ENCODE data around the gene ABHD16A.

The ABHD16A gene

DNA sequence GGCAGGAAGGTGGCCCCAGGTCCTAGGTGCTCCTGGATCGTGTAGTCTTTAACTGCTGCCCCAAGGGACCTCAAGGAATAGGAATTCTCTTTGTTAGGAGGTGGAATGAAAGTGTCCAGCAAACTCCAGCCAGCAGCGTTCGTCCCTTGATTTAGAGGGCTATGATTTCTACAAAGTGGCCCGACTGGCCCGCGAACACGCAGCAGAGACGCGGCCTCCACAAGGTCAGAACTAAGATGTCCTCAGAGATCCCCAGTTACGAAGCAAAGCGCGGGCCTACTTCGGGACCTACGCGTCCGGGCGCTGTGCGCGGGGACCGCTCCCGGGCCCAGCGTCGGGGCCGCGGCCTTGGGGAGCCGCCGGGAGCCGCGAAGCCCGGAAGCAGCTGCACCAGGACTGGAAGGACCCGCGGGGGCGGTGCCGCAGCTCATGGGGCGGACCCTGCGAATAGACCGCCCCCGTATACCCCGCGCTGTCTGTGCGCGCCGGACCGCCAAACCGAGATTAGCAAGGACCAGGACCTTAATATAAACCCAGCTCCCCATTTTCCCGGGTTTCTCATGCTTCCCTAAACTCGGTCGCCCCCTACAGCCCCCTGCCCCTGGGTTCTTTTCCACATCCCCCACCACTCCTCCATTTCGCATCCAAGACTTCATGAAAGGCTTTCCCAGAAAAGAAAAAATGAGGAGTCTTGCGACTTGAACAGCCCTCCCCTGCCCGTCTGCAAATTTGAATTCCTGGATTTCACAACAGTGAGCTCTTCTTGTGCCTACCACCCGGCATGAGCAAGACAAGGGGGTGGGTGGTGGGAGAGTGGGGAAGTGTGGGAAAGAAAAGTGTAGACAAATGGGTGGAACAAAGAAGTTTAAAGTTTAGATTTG lies 42.5 kb downstream of the ABHD16A start, which contains the start of gene C6orf47:
Gene C6orf47, minus strand, starts transcription at position 398 of the 881 bp plus-strand sequence. CDS start 831 bp downstream, outside the sequence.
- DNase-seq, result peak; percentile 92

DNA sequence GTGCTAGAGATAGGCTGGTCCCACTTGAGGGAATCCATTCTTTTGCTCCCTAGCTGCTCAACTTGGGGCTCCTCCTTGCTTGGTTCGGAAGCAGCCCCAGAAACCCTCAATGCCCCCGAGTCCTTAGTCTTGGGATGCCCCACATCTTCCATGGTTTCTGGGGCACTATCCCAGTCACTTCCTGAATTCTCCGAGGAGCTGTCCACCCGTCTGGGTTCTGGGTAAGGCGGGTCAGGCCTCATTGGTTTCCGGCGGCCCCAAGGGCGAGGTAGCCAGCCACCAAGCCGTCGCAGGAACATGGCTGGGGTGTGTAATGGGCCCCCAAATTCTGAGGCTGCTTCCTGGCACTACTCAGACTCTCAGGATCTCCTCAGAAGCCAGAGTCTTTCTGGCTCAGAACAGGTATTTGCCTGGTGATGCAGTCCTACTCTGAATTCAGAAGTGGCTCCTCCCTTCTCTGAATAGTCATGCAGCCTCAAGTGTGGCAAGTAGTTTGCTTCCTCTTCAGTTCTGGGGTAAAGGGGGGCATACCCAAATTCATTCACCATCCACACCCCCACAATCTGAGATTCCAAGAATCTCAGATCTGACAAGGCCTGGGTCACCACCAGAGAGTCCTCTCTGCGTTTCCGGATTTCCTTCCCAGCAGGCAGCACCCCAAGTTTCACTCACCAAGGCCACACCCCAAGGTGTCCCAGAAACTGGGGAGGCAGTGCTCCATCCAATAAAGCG lies 43.3 kb downstream of the ABHD16A start:
- no peak for DNase-seq

DNA sequence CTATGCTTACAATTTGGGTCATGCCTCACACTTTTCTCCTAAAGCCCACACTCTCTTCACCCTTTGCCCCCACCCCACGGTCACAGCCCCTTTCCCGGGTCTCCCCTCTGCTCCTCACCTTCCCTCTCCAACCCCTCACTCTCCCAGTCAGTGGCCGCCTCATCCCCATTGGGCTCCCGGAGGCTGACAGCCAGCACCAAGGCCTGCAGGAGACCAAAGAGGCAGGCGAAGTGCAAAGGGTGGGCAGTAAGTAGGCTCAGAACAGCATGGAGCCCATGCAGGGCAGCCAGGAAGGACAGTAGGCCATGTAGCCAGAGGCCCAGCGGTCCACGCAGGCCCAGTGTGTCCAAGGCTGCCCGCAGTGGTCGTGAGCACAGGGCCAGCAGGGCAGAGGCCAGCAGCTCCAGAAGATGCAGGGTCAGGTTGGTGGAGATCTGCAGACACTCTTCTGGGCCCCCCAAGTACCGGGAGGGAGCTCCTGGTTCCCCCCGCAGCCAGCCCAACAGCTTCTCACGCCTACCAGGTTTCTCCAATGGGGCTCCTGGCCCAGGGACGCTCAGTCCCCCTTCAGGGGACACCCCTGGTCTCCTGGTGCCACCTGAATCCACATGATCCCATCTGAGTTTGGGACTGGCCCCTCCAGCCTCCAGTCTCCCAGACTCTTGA lies 44.0 kb downstream of the ABHD16A start:
- no peak for DNase-seq

DNA sequence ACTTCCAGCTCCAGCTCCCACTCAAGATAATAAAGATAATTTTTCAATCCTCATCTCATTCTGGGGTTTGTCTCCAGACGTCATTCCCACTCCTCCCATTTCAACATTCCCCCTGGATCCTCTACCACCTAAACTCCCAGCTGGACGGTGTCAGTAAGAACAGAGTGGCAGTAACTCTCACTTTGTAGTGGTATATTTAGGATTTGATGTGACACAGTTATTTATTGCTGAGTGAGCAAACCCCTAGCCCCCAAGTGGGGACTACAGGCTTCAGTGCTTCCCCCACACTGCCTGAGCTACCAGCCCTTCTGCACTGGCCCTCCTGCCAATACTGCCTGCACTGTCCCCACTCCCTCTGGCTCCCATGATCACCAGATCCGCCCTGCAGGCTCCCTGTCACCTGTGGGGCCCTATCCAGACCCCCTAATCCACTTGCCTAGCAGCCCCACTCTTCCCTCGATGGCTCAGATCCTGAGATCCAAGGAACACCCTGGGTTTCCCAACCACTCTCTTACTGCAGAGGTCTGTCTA lies 44.9 kb downstream of the ABHD16A start:
- no peak for DNase-seq

DNA sequence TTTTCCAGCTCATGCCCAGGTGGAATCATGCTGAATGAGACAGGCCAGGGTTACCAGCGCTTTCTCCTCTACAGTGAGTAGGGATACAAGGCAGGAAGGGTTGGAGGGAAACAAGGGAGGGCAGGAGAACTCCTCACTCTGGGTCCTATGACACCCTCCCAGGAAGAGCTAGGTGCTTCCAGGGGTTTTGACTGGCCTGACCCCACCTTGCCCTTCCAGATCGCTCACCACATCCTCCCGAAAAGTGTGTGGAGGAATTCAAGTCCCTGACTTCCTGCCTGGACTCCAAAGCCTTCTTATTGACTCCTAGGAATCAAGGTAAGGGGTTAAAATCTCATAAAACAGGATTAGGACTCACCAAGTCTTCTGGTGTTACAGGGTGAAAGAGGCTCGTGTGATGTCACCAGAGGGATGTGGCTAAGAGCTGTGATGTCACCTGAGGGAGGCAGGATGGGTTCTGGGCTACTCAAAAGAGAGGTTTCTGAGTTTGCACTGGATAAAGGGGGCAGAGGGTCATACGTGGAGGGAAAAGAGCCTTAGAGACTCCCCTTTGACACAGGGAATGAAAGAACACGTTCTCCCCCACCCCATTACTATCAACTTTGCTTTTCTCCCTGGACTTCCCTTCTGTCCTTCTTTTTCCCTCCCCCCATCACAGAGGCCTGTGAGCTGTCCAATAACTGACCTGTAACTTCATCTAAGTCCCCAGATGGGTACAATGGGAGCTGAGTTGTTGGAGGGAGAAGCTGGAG lies 45.5 kb downstream of the ABHD16A start:
- no peak for DNase-seq

DNA sequence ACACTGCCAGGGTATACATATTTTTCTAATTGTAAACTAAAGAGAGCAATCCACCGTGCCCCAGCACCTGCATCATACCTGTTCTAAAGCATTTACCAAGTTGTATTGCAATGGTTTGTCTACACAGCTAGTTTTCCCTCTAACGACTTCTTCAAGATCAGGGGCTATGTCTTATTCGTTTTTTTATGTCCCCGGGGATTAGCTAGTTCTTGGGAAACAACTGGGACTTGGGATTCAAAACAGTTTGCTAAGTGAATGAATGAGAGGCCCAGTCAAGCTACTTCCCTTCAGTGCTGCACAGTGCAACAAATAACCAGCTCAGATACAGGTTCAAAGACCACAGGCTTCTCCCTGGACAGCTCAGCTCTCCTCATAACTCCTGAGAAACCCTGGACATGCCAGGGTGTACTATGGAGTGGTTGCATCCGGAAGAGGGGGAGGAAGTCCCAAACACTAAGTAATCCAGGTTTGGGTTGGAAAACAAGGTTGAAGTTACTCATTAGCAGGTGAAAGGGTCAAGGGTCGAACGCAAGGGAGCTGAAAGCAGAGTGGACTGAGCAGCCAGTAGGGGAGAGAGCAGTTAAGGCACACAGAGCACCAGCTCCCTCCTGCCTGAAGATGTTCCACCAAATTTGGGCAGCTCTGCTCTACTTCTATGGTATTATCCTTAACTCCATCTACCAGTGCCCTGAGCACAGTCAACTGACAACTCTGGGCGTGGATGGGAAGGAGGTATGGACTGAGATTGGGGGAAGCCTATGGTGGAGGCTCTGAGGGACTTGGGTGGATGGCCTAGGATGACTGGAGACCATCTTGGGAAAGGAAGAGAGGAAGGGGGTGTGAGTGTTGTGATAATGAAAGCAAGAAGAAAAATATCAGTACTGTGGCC lies 47.5 kb downstream of the ABHD16A start, which contains the start of gene APOM:
Gene APOM, plus strand, starts transcription at position 546 of the 889 bp plus-strand sequence. Its CDS starts 73 bp downstream, at position 619.
- no peak for DNase-seq

DNA sequence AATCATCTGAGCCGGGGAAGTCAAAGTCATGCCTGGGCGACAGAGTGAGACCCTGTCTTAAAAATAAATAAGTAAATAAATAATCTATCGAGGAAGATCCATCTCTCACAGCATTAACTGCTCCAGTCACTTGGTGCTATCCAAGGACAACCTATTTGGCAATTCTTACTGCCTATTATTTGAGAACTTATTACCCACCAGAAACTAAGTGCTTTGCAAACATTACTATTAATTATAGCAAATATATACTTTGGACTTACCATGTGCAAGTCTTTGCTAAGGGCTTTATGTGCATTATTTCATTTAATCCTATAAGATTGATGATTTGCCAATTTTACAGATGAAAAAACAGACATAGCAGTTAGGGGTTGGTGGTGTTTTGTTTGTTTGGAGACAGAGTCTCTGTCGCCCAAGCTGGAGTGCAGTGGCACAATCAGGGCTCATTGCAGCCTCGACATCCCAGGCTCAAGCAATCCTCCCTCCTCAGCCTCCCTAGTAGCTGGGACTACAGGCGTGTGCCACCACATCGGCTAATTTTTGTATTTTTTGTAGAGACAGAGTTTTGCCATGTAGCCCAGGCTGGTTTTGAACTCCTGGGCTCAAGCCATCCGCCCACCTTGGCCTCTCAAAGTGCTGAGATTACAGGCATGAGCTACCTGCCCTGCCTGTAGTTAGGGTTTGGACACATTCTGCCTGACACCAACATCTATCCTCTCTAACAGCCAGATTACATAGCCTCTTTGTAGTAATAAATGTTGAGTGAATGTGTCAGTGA lies 48.4 kb downstream of the ABHD16A start:
- no peak for DNase-seq

DNA sequence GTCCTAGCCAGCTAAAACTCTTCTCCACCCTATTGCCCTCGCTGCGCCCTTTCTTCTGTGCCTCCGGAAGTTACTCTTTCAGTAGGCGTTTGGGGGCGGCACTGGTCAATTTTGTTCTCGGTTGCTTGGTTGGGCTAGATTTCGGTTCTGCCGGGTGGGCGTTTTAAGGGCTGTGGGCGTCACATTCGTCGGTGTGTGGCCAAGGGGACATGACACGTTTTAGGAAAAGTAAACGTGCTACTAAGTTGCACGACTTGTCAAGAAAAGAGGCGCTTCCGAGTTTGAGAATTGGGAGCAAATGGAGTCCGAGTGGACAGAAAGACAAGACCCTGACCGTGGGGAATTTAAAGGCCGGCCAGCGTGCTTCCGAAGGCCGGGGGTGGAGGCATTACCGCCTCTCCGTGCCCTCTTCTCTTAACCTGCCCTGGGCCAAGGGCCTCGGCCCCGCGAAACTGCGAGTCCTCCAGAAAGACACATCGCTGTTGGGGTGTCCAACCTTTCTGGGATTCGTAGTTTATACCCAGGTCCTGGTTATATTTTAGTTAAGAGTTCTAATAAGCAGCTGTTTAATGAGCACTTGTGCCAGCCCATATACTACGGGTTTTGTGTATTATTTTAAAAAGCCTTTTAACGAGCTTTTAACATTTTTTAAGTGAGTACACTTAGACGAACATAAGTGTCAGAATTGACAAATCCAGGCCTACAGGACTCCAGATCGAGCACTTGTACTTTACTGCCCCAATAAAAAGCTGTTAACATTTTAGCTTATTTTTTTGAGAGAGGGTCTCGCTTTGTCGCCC lies 50.0 kb downstream of the ABHD16A start:
- DNase-seq, result peak; percentile 95

DNA sequence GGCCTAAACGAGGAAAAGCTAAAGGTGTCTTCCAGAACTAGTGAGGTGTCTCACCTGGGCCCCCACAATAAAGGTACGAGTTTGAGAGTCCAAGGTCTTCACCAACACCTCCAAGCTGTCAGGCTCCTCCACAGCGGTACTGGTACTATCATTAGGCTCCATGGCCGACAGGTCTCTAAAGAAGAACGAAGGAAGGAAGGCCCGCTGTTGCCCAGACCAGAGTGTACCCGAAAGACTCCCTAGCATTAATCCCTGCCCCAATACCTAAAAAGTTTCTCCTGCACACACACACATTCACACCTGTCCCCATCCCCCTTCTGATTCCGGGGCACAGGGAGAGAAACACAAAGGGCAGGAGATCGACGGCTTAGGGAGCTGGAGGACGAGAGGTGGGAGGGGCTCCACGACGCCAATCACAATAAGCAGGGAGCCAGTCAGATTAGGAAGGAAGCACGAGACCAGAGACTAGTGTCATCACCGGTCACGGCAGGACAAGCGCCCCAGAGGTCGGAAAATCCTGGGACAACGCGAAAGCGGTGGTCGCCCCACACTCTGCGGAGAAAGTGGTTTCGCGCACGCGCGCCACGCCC lies 51.4 kb downstream of the ABHD16A start:
- DNase-seq, result no peak

DNA sequence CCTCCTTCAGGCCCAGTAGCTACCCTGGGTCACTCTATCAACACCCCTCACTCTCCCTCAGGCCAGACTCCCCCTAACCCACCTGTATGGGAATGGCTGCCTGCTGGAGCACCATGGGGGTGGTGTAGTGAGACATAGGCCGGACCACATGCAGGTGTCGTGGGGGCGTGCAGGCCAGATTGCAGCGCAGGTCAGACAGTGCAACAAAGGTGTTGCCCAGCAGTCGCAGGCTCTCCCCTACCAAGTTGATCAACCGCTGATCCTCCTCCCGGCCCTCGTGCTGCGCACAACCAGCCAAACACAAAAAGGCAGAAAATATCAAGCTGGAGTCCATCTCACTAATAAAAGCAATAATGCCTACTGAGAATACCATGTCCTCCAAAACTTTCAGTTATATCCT lies 57.8 kb downstream of the ABHD16A start:
- DNase-seq, result no peak

DNA sequence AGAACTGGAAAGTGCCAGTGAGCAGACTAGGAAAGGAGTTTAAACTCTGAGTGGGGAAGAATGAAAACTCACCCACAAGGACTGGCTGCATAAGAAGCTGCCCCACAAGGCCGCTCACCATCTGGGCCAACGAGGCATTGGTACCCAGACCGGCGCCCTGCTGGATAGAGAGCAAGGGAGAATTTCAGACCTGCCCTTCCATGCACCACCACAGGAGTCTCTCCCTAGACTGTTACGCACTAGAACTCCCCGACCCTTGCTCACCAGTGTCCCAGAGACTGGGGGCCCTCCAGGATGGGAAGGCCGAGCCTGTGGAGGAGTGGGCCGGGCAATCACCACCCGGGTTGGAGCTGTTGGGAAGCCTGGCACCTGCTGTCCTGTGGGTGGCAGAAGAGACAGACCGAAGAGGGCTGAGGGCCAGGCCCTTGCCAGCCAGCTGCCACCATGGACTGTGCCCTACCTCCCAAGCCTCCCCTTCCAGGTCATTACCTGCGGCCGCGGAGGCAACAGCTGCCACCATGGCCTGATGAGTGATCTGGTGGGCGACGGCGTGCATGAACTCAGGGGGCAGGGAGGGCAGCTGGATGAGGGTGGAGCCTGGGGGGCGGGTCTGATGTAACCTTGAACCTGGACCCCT lies 59.2 kb downstream of the ABHD16A start:
- no peak for DNase-seq

DNA sequence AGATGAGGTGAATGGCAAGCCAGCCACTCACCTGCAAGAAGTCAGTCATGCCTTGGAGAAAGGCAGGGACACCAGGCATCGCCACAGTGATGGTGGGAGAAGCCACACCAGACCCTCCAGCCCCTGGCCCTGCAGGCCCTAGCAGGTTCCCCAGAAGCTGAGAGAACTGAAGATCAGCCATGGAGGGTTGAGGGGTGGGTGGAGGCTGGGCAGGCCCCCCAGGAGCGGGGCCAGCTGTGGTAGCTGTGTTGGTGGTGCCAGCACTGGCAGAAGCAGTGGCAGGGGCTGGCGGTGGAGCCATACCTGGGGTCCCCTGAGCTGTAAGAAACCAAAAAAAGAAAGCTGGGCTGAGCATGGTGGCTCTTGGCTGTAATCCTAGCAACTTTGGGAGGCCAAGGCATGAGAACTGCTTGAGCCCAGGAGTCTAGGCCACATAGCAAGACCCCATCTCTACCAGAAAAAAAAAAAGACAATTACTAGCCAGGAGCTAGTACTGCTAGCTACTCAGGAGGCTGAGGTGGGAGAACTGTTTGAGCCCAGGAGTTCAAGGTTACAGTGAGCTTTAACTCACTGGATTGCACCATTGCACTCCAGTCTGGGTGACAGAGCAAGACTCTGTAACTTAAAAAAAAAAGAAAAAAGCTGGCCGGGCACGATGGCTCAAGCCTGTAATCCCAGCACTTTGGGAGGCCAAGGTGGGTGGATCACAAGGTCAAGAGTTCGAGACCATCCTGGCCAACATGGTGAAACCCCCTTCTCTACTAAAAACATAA lies 60.1 kb downstream of the ABHD16A start:
- DNase-seq, result no peak

DNA sequence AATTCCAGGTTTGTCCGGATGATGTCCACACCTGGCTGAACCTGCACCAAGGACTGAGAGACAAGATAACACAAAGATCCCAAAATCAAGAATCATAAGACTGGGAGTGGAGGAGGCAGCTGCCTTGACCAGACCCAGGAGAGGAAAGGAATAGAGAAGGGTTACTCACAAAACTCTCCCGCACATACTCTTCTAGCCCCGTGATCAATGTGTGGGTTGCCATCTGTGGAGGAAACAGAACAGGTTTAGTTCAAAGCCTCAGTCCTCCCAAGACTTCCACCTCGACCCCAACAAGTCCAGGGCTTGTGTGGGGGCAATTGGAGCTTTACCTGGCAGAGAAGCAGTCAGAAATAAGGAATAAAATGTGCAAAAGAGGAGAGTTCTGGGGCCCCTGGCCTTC lies 61.8 kb downstream of the ABHD16A start:
- no peak for DNase-seq

DNA sequence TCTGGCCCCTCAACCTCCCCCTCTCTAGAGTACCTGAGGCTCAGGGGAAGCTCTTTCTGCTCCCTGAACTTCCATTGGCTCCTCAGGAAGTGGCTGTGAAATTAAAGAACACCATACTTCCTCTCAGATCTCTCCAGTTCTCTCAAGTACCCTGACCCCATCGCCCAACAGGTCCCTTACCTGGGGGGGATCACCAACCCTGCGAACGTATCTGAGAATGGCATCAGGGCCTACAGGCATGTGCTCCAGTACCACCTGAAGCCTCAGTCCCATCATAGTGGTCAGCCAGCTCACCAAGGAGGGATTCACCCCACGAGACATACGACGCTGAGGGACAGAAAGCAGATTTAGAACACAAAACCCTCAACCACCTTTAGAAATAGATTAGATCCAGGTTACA lies 62.5 kb downstream of the ABHD16A start:
- no peak for DNase-seq

DNA sequence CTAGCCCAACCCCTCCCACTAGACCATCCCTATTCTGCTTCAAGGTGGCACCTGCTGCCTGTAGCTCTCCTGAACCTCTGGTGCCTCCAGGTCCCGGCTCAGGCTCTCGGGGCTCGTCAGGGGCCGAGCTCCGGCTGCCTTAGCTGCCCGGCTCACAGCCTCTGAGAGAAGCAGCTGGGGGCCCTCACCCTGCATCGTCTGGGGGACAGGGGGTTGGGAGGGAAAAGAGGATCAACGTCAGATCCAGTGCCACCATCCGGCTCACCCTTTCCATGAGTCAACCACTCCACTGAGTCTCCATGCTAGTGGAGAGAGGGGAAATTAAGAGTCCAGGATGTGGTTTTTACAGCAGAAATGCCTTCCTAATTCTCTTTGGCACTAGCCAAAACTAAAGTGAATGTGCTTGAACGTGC lies 63.7 kb downstream of the ABHD16A start:
- no peak for DNase-seq

DNA sequence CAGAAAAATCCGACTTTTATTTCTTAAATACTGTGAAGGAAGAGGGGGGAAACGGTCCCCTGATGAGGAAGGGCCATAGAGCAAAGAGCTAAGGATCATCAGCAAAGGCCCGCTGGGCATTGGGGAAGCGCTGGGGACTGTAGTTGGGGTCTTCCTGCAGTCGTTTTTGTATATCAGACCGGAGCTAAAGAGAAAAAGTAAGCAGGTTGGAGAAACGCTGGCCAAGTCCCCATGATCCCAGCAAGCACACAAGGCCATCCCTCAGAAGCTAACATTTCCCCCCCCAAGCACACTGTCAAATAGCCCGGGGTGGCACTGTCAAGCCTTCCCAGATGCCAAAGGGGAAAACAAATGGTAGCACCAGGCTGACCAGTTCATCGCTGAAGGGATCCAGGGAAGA lies 64.1 kb downstream of the ABHD16A start:
- DNase-seq, result no peak
